Measurements from ENCODE around the gene MACROD1.

- TF ChIP-seq CTCF (IDR thresholded peaks at IDR 0.05): no peak
- TF ChIP-seq POLR2A (IDR thresholded peaks at IDR 0.05): no peak
Observed at GRCh38 chr11:64196626-64197025, 30.7 kb upstream of the MACROD1 start.

Data from adrenal gland (tissue), 5 donors.